Measurements from ENCODE around the gene GPC5.

DNA sequence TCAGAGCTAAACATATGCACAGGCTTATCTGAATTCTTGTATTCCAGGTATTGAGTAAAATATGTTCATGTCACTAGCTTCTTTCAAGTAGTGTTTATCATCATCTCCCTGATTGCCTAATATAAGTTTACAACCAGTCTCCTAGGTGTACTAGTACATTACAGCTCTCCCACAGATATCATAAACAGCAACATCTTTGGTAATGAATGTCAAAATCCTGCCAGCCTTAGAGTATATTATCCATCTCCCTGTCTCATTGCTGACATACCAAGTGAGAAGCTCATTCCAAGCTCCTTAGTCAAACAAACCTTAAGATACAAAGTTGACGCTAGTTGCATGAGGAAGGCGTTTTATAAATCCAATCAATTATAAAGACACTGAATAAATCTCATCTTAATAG, 1139.0 kb downstream of the GPC5 start:
- TF ChIP-seq YY1 (IDR thresholded peaks at IDR 0.05; ENCODE audit: insufficient read depth, insufficient read length) (no peak), SUZ12 (IDR thresholded peaks at IDR 0.05; ENCODE audit: extremely low read depth, insufficient read depth, insufficient read length) (no peak), ZNF274 (IDR thresholded peaks at IDR 0.05; ENCODE audit: low read depth, low read length) (no peak)
